ENCODE results near the gene HDAC8. TPM values are rescaled to one million over a fixed set of nuclear protein-coding genes. Genes with fewer than 3 reads are reported as not detected.

The HDAC8 gene
- total and polyA plus RNA-seq, 9 of the 15 experiments (the other 6 are each of a cell fraction or from before 2014, with no cell fraction given) = 18.9 to 53.8 (median 28.7) TPM

DNA sequence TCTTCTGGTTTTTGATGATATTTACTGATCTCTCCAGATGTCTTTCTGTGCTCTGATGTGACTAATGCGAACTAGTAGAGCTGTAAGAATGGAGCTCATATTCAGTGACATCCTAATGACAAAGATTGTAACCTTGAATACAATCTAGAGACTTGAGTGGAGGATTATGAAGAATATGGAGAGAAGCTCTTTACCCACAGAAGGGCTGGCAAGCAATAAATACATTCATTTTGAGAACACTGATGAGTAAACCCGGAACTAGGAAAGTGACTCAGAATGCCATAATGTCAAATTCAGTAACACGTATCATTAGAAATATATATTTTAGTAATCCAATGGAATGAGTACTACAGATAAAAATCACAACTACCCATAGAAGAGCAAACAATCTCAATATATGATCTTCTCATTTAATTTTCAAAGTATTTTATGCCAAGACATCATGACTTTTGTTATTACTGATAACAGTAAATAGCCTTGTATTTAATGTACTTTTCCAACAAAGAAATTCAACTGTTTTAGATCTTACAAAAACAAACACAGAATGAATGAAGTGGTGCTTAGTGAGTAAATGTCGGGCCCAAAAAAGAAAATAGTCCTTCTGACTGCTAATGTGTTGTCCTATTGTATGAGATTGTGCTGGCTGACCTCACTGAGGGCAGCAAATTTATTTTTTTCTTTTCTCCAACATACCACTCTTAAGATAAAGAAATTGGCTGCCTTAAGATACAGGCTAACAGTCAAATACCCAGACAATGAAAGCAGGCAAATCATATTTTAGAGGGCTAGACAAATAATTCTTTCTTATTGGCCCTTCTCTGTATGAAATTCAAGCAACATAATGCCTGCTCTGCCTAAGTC lies 49.2 kb upstream of the HDAC8 start (continued):
- TF ChIP-seq MGA (IDR thresholded peaks at IDR 0.05) (no peak), POLR3A (IDR thresholded peaks at IDR 0.05; ENCODE audit: borderline replicate concordance, extremely low read depth, insufficient read depth, insufficient read length) (no peak), EWSR1 (IDR thresholded peaks at IDR 0.05; ENCODE audit: borderline replicate concordance, low read depth, partially characterized antibody) (no peak), SREBF1 (IDR thresholded peaks at IDR 0.05; ENCODE audit: borderline replicate concordance, low read depth, low read length) (no peak), ZBTB2 (IDR thresholded peaks at IDR 0.05) (no peak), MECOM (CRISPR knock-in tag; IDR thresholded peaks at IDR 0.05) (no peak), NFXL1 (CRISPR knock-in tag; IDR thresholded peaks at IDR 0.05) (no peak)
- TF ChIP-seq, protein P1, sequence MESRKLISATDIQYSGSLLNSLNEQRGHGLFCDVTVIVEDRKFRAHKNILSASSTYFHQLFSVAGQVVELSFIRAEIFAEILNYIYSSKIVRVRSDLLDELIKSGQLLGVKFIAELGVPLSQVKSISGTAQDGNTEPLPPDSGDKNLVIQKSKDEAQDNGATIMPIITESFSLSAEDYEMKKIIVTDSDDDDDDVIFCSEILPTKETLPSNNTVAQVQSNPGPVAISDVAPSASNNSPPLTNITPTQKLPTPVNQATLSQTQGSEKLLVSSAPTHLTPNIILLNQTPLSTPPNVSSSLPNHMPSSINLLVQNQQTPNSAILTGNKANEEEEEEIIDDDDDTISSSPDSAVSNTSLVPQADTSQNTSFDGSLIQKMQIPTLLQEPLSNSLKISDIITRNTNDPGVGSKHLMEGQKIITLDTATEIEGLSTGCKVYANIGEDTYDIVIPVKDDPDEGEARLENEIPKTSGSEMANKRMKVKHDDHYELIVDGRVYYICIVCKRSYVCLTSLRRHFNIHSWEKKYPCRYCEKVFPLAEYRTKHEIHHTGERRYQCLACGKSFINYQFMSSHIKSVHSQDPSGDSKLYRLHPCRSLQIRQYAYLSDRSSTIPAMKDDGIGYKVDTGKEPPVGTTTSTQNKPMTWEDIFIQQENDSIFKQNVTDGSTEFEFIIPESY (CRISPR knock-in tag; IDR thresholded peaks at IDR 0.05) = no peak
